B cell (primary cell): Measurements from ENCODE around the gene EIPR1. TPM values are rescaled to one million over a fixed set of nuclear protein-coding genes. Genes with fewer than 3 reads are reported as not detected.

Experiments
- ATAC-seq: fragments of 200-7000 bp; cut with Tn5 transposase; one replicate; pipeline ENCODE4 v1.10.0; 2021; ENCODE audit warnings: low read depth, mild to moderate bottlenecking, moderate number of reproducible peaks, moderate library complexity
- CTCF ChIA-PET: fragments of 350-600 bp; sonication (Branson Sonifier 250); formaldehyde crosslinking; loops from one replicate; lab custom pipeline; 2021; ENCODE audit warnings: antibody characterized with exemption, inconsistent platforms; lab: Charles Lee
- POLR2A ChIA-PET: fragments of 350-600 bp; sonication (Branson Sonifier 250); formaldehyde crosslinking; loops from one replicate; lab custom pipeline; 2021; ENCODE audit warnings: antibody characterized with exemption; lab: Charles Lee
- DNase-seq: peaks from one replicate; pipeline ENCODE4 v3.0.0; 2013
- H2AFZ ChIP-seq: 2 replicates; pipeline ENCODE4 v1.6.1; 2012; ENCODE audit warnings: mild to moderate bottlenecking, low read depth, low read length; ENCODE audit not compliant: insufficient read depth, poor library complexity, severe bottlenecking
- H3K27ac ChIP-seq, 2 donors: 1 replicate in 1 of 2; 2 replicates in 1 of 2; pipeline ENCODE4 v1.5.1; 2012 to 2013; ENCODE audit warnings: low read length in 2 of 2, mild to moderate bottlenecking in 2 of 2, moderate library complexity in 1 of 2
- H3K27me3 ChIP-seq, 4 experiments: fragments of 200-600 bp in 1 of 4; sonication (generic) in 1 of 4; replicated peaks in 1 of 4; 1 replicate in 2 of 4; 2 replicates in 2 of 4; pipeline versions ENCODE4 v1.6.1 to v1.7.0; 2013 to 2016; ENCODE audit warnings: low read length in 3 of 4, mild to moderate bottlenecking in 2 of 4, mixed read lengths in 1 of 4, moderate library complexity in 1 of 4; ENCODE audit not compliant: insufficient read depth in 4 of 4, control insufficient read depth in 3 of 4; ENCODE audit errors: control extremely low read depth in 1 of 4
- H3K36me3 ChIP-seq, 2 experiments: replicated peaks in 1 of 2; 1 replicate in 1 of 2; 2 replicates in 1 of 2; pipeline versions ENCODE4 v1.6.1 to v1.7.1; 2013; ENCODE audit warnings: low read length in 1 of 2; ENCODE audit not compliant: insufficient read depth in 2 of 2, control insufficient read depth in 1 of 2; ENCODE audit errors: control extremely low read depth in 1 of 2, extremely low read depth in 1 of 2
- H3K4me1 ChIP-seq, 2 donors: fragments of 200-600 bp in 1 of 2; sonication (generic) in 1 of 2; 1 replicate in 1 of 2; 2 replicates in 1 of 2; pipeline versions ENCODE4 v1.5.1 to v1.6.1; 2013 to 2017; ENCODE audit warnings: low read length in 2 of 2; ENCODE audit not compliant: control insufficient read depth in 2 of 2, insufficient read depth in 2 of 2
- H3K4me2 ChIP-seq: replicated peaks from 2 replicates; pipeline ENCODE3; 2012; ENCODE audit warnings: mild to moderate bottlenecking, low read depth, low read length; ENCODE audit not compliant: poor library complexity, severe bottlenecking
- H3K4me3 ChIP-seq, 5 experiments: fragments of 200-600 bp in 1 of 5; sonication (generic) in 1 of 5; 1 replicate in 3 of 5; 2 replicates in 2 of 5; pipeline versions ENCODE4 v1.5.1 to v1.7.0; 2011 to 2016; ENCODE audit warnings: low read length in 4 of 5, mild to moderate bottlenecking in 4 of 5, low read depth in 2 of 5, control low read depth in 1 of 5, moderate library complexity in 1 of 5; ENCODE audit not compliant: insufficient read depth in 1 of 5; ENCODE audit errors: control extremely low read depth in 1 of 5, extremely low read depth in 1 of 5
- H3K79me2 ChIP-seq: fragments of 200-600 bp; sonication (generic); one replicate; pipeline ENCODE4 v1.6.0; 2016; ENCODE audit warnings: low read length; ENCODE audit not compliant: control insufficient read depth, insufficient read depth
- H3K9ac ChIP-seq: fragments of 200-600 bp; sonication (generic); 2 replicates; pipeline ENCODE4 v1.6.1; 2017; ENCODE audit warnings: mild to moderate bottlenecking, low read length, moderate library complexity
- H3K9me3 ChIP-seq, 3 donors: one replicate each; pipeline versions ENCODE4 v1.6.1 to v1.7.1; 2013; ENCODE audit warnings: low read length in 2 of 3; ENCODE audit not compliant: control insufficient read depth in 2 of 3, insufficient read depth in 1 of 3; ENCODE audit errors: control extremely low read depth in 1 of 3
- H4K20me1 ChIP-seq: 2 replicates; pipeline ENCODE4 v1.6.0; 2012; ENCODE audit warnings: mild to moderate bottlenecking, low read length; ENCODE audit not compliant: insufficient read depth, control insufficient read depth, poor library complexity, severe bottlenecking
- H3K27ac Mint-ChIP-seq: one replicate; pipeline ENCODE4 v1.8.0; 2021; ENCODE audit warnings: mixed read lengths
- H3K27me3 Mint-ChIP-seq: one replicate; pipeline ENCODE4 v1.8.0; 2021; ENCODE audit warnings: mixed read lengths
- H3K4me1 Mint-ChIP-seq: one replicate; pipeline ENCODE4 v1.8.0; 2021; ENCODE audit warnings: mixed read lengths
- H3K4me3 Mint-ChIP-seq: one replicate; pipeline ENCODE4 v1.8.0; 2021; ENCODE audit warnings: mixed read lengths
- H3K9me3 Mint-ChIP-seq: one replicate; pipeline ENCODE4 v1.8.0; 2022; ENCODE audit warnings: mixed read lengths; ENCODE audit not compliant: insufficient read depth
- CTCF ChIP-seq: fragments of 200-600 bp; IDR thresholded peaks from one replicate; pipeline ENCODE4 v1.8.0; 2022; ENCODE audit warnings: antibody characterized with exemption, mild to moderate bottlenecking
- EZH2 ChIP-seq: IDR thresholded peaks from 2 replicates; pipeline ENCODE4 v1.6.1; 2012; ENCODE audit warnings: borderline replicate concordance, low read depth, mild to moderate bottlenecking, moderate library complexity, low read length; ENCODE audit not compliant: insufficient read depth, poor library complexity, severe bottlenecking
- WGBS: methylation state at CpG from one replicate; pipeline ENCODE4 v1.1.5; 2013; ENCODE audit warnings: missing lambda C conversion rate; ENCODE audit not compliant: insufficient coverage; 5-methylcytosine and 5-hydroxymethylcytosine counted together
- intact Hi-C: fragments of 100-400 bp; cut with micrococcal nuclease; formaldehyde crosslinking; loops from one replicate; pipeline ENCODE4 v1.10.0; 2022
- polyA plus RNA-seq: library from polyadenylated mRNA; depleted of rRNA; stranded (reverse); fragments of >200 nt; gene quantifications from 2 replicates; pipeline ENCODE4 v1.2.3, GENCODE V29; 2012
- total RNA-seq, 2 donors: library from RNA; stranded (reverse); fragments of 120-200 nt in 1 of 2; gene quantifications; 1 replicate in 1 of 2; 2 replicates in 1 of 2; pipeline versions ENCODE4 v1.2.3 to v1.2.4, GENCODE V29; 2013 to 2022

The EIPR1 gene
- total and polyA plus RNA-seq, 2 donors (not counting 1 experiment from before 2014, with no cell fraction given), result 31.8 to 37.0 TPM

DNA sequence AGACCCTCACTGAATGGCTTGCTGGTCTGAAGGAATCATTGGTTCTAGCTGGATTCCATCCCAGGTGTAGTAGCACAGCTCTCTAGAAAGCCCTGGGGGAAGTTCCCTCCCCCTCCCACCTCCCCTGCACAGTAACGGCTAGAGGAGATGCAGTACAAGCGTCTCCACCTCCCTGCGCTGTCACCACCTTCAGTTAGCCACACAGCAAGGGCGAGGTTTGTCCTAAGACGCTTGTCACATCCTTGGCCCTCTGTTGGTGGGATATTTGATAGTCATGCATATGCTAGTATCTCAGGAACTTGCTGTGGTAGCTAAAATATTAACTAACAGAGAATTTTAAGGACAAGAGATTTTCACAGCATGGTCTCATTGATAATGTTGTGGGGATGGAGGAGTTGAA, 21.2 kb upstream of the EIPR1 start:
- peaks cover 2 to 46% of the 10 kb centered on the region in 2 experiments for H3K36me3 ChIP-seq
- CTCF ChIA-PET, result no interaction called here

More for the DNA sequence above, 21.2 kb upstream of the EIPR1 start:
- peaks cover 5 to 35% (median 23%) of the 10 kb centered on the region in 3 donors for H3K9me3 ChIP-seq
- peaks cover 0 to 6% of the 10 kb centered on the region in 2 donors for H3K4me1 ChIP-seq
- intact Hi-C loops, result no loop called here
- Mint-ChIP-seq H3K4me1 (peaks cover 9% of the 10 kb centered on the region), H3K27me3 (no peaks in the 10 kb centered on the region), H3K4me3 (no peak overlapping the region), H3K27ac (no peak overlapping the region), H3K9me3 (peaks cover 11% of the 10 kb centered on the region)
- no peaks in the 10 kb centered on the region for H3K27me3 ChIP-seq
- POLR2A ChIA-PET, result no interaction called here
- H3K79me2 ChIP-seq, result peaks cover 84% of the 10 kb centered on the region
- DNase-seq (no peak), ATAC-seq (no peak)
- H3K4me3 ChIP-seq, result no peak overlapping the region
- peaks cover 27% of the 10 kb centered on the region for H4K20me1 ChIP-seq
- H3K27ac ChIP-seq, result no peak overlapping the region
- no peak overlapping the region for H3K4me2 ChIP-seq
- H2AFZ ChIP-seq, result no peak overlapping the region
- no peak overlapping the region for H3K9ac ChIP-seq
- TF ChIP-seq CTCF (no peak), EZH2 (no peak)
- WGBS, result no CpG with 5 or more reads among the region's 5 CpGs
